BLaER1 treated with 17β-estradiol and CSF1 and Interleukin-3, amounts not matched to agents 10 nM and 100 nM (cell line): ENCODE measurements around the gene SLC19A1.
A peak's percentile ranks its signal among the peaks of the same experiment; 100 is the strongest.

ENCODE experiments used
- H3K27ac ChIP-seq, 11 experiments: shearing (Covaris generic); formaldehyde crosslinking; 2 replicates each; pipeline ENCODE4 v1.8.1; 2022
- H3K27me3 ChIP-seq, 11 experiments: shearing (Covaris generic); formaldehyde crosslinking; 2 replicates each; pipeline ENCODE4 v1.8.1; 2022
- H3K36me3 ChIP-seq, 11 experiments: shearing (Covaris generic); formaldehyde crosslinking; 2 replicates each; pipeline ENCODE4 v1.8.1; 2022
- H3K4me1 ChIP-seq, 10 experiments: shearing (Covaris generic); formaldehyde crosslinking; 2 replicates each; pipeline ENCODE4 v1.8.1; 2022
- H3K4me2 ChIP-seq, 11 experiments: shearing (Covaris generic); formaldehyde crosslinking; 2 replicates each; pipeline ENCODE4 v1.8.1; 2022
- H3K4me3 ChIP-seq, 10 experiments: shearing (Covaris generic); formaldehyde crosslinking; 2 replicates each; pipeline ENCODE4 v1.8.1; 2022
- H3K9ac ChIP-seq, 11 experiments: shearing (Covaris generic); formaldehyde crosslinking; 2 replicates each; pipeline ENCODE4 v1.8.1; 2022
- H3K9me3 ChIP-seq, 11 experiments: shearing (Covaris generic); formaldehyde crosslinking; replicated peaks in 1 of 11; 2 replicates each; pipeline ENCODE4 v1.8.1; 2022
- H4K20me1 ChIP-seq, 11 experiments: shearing (Covaris generic); formaldehyde crosslinking; 2 replicates each; pipeline ENCODE4 v1.8.1; 2022
- Cebpa-rat ChIP-seq, 11 experiments: shearing (Covaris generic); IDR thresholded peaks; 2 replicates each; pipeline ENCODE4 v1.8.1; 2022

Gene SLC19A1

DNA sequence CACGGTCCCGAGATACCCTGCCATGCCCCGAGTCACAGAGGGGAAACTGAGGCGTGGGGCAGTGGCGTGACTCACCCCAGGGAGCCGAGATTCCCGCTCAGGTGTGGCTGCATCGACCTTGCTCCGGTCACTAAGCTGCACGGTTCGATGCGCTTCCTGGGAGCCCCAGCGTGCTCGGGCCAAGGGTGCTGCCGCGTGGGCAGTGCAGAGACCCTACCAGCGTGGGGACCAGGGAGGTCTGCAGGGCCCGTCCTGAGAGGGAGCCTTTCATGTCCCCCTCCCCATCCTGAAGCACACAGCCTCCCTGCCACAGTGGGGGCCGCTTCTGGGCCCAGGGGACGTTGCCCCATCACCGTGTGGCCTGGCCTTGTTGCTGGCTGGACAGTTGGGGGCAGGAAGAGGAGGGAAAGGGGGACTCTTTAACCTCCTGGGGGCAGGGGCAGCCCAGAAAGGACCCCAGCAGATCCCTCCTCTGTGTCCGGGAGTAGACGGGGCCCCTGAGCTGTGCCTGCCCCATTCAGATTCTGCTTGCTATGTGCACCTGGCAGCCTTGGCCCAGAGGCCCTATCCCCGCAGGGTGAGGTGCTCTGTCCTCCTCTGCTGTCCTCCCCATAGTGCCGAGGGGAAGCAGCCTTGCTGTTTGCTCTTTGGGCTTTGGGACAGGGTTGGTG lies 84.9 kb downstream of the SLC19A1 start:
- no peak for TF ChIP-seq Cebpa-rat (IDR thresholded peaks at IDR 0.05)
- peaks cover 11 to 83% (median 60%) of the 10 kb centered on the region in 10 experiments; a peak in 18 of 20 replicates for H3K4me1 ChIP-seq
- no peak overlapping the region for H3K27ac ChIP-seq

DNA sequence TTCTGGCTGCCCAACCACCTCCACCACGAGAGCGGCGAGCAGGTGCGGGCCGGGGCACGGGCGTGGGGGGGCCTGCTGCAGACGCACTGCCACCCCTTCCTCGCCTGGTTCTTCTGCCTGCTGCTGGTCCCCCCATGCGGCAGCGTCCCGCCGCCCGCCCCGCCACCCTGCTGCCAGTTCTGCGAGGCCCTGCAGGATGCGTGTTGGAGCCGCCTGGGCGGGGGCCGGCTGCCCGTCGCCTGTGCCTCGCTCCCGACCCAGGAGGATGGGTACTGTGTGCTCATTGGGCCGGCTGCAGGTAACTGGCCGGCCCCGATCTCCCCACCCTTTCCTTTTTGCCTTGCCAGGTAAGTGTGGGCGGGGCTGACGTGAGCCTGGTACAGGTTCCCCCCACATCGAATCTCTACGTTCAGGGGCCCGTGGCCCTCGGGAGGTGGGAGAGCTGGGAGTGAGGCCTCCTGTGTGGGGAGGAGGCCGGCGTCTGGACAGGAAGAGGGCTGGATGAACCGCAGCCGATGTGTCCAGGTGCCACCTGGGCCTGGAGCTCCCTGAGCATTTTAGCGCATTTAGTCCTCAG lies 85.6 kb downstream of the SLC19A1 start:
- Histone ChIP-seq H3K9ac (no peak overlapping the region), H3K4me3 (no peak overlapping the region), H3K27ac (no peak overlapping the region), H3K36me3 (no peaks in the 10 kb centered on the region), H4K20me1 (peaks cover 0 to 11% (median 4%) of the 10 kb centered on the region in 11 experiments; a peak in 3 of 22 replicates), H3K4me1 (peaks cover 11 to 85% (median 62%) of the 10 kb centered on the region in 10 experiments; a peak in 18 of 20 replicates), H3K4me2 (peak overlapping the region in 6 of 11 experiments; percentile 7 to 65 (median 55); a peak in 6 of 22 replicates), H3K9me3 (peaks cover 0 to 14% (median 5%) of the 10 kb centered on the region in 11 experiments; a peak in 14 of 22 replicates), H3K27me3 (no peaks in the 10 kb centered on the region; a peak in 1 of 22 replicates)
- TF ChIP-seq Cebpa-rat (IDR thresholded peaks at IDR 0.05), result no peak

More for the DNA sequence above, 84.9 kb downstream of the SLC19A1 start:
- Histone ChIP-seq H3K9ac (no peak overlapping the region), H3K9me3 (peaks cover 0 to 18% (median 6%) of the 10 kb centered on the region in 11 experiments; a peak in 14 of 22 replicates), H3K36me3 (no peaks in the 10 kb centered on the region), H3K4me2 (peak overlapping the region in 6 of 11 experiments; percentile 22 to 56 (median 38); a peak in 10 of 22 replicates), H3K4me3 (no peak overlapping the region), H4K20me1 (peaks cover 0 to 11% (median 4%) of the 10 kb centered on the region in 11 experiments; a peak in 3 of 22 replicates), H3K27me3 (no peaks in the 10 kb centered on the region; a peak in 1 of 22 replicates)

DNA sequence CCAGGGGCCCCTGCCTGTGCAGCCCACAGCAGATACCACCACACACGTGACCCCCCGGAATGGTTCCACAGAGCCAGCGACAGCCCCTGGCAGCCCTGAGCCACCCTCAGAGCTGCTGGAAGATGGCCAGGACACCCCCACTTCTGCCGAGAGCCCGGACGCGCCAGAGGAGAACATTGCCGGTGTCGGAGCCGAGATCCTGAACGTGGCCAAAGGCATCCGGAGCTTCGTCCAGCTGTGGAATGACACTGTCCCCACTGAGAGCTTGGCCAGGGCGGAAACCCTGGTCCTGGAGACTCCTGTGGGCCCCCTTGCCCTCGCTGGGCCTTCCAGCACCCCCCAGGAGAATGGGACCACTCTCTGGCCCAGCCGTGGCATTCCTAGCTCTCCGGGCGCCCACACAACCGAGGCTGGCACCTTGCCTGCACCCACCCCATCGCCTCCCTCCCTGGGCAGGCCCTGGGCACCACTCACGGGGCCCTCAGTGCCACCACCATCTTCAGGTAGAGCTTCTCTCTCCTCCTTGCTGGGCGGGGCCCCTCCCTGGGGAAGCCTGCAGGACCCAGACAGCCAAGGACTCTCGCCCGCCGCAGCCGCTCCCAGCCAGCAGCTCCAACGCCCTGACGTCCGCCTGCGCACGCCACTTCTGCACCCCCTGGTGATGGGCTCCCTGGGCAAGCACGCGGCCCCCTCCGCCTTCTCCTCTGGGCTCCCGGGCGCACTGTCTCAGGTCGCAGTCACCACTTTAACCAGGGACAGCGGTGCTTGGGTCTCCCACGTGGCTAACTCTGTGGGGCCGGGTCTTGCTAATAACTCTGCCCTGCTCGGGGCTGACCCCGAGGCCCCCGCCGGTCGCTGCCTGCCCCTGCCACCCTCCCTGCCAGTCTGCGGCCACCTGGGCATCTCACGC lies 86.3 kb downstream of the SLC19A1 start:
- Histone ChIP-seq H3K4me3 (no peak overlapping the region), H3K27ac (no peak overlapping the region), H4K20me1 (peaks cover 0 to 11% (median 4%) of the 10 kb centered on the region in 11 experiments; a peak in 3 of 22 replicates), H3K9ac (no peak overlapping the region), H3K4me1 (peaks cover 7 to 85% (median 61%) of the 10 kb centered on the region in 10 experiments; a peak in 18 of 20 replicates), H3K36me3 (no peaks in the 10 kb centered on the region), H3K27me3 (no peaks in the 10 kb centered on the region; a peak in 1 of 22 replicates), H3K4me2 (peak overlapping the region in 10 of 11 experiments; percentile 11 to 65 (median 54); a peak in 19 of 22 replicates), H3K9me3 (peaks cover 0 to 8% (median 0%) of the 10 kb centered on the region in 11 experiments; a peak in 8 of 22 replicates)
- TF ChIP-seq Cebpa-rat (IDR thresholded peaks at IDR 0.05), result no peak

DNA sequence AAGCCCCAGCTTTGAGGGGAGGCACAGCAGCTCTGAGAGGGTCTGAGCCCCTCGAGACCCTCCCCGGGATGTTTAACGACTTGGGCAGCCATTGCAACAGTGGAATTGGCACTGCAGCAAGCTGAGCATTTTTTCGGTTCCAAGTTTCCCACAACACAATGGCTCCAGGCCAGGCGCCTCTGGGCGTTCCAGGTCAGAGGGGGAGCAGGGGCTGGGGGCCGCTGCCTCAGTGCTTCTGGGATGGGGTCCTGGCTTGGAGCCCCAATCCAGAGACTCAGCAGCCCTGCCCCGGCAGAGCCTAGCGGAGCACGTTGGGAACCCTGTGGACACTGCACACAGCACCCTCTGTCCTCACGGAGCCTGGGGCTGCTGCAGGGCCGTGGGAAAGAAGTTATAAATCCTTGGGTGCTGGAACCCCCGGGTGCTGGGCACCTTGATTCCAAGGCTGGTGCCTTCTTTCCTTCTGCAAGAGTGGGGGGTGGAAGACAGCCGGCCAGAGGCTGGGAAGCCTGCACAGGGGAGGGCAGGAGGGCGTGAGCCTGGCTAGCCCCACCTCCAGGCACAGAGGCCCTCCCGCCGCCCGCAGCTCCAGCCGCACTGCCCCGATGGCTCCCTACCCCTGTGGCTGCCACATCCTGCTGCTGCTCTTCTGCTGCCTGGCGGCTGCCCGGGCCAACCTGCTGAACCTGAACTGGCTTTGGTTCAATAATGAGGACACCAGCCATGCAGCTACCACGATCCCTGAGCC lies 87.1 kb downstream of the SLC19A1 start:
- H3K4me3 ChIP-seq, result no peak overlapping the region
- H3K4me2 ChIP-seq, result peak overlapping the region in 10 of 11 experiments; percentile 11 to 65 (median 54); a peak in 19 of 22 replicates
- H4K20me1 ChIP-seq, result peaks cover 0 to 11% (median 4%) of the 10 kb centered on the region in 11 experiments; a peak in 3 of 22 replicates
- H3K27me3 ChIP-seq, result no peaks in the 10 kb centered on the region; a peak in 1 of 22 replicates
- H3K9me3 ChIP-seq, result peaks cover 0 to 8% (median 0%) of the 10 kb centered on the region in 11 experiments; a peak in 3 of 22 replicates
- peaks cover 7 to 76% (median 55%) of the 10 kb centered on the region in 10 experiments; a peak in 18 of 20 replicates for H3K4me1 ChIP-seq
- no peak for TF ChIP-seq Cebpa-rat (IDR thresholded peaks at IDR 0.05)
- H3K36me3 ChIP-seq, result no peaks in the 10 kb centered on the region
- no peak overlapping the region for H3K9ac ChIP-seq
- H3K27ac ChIP-seq, result no peak overlapping the region

DNA sequence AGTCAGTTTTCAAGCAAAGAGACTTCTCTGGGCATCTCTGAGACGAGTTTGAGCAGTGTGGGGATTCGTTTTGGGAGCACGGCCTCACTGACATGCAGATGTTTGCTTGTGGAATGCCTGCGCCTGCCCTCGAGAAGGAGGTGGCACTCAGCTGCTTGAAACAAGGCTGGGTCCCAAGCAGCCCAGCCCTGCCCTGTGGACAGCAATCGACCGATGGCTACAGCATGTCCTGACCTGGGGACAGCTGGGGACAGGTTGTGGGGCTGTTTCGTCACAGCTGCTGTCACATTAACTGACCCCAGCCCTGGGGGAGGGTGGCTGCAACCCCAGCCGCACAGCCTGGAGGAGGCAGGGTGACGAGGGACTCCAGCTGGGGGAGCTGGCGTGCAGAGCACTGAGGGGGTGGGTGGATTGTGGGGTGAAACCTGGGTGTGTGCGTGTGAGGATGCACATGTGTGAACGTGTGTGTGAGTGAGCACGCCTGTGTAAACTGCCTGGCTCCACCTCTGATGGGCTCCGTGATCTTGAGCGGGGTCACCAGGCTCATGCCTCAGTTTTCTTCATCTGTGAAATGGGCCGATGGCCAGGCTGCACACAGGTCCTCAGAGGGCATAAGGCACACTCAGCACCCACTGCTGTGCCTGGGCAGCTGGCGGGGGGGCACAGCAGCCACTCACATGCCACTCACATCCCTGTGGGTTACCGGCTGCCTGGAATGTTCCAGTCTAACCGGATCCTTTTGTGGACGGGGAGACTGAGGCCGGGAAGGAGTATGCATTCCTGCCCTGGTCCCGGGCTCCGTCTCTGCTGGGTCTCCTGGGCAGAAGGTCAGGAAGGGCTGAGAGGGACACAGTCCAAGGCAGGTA lies 87.9 kb downstream of the SLC19A1 start:
- peaks cover 7 to 75% (median 50%) of the 10 kb centered on the region in 10 experiments; a peak in 18 of 20 replicates for H3K4me1 ChIP-seq
- H4K20me1 ChIP-seq, result peaks cover 0 to 11% (median 4%) of the 10 kb centered on the region in 11 experiments; a peak in 3 of 22 replicates

DNA sequence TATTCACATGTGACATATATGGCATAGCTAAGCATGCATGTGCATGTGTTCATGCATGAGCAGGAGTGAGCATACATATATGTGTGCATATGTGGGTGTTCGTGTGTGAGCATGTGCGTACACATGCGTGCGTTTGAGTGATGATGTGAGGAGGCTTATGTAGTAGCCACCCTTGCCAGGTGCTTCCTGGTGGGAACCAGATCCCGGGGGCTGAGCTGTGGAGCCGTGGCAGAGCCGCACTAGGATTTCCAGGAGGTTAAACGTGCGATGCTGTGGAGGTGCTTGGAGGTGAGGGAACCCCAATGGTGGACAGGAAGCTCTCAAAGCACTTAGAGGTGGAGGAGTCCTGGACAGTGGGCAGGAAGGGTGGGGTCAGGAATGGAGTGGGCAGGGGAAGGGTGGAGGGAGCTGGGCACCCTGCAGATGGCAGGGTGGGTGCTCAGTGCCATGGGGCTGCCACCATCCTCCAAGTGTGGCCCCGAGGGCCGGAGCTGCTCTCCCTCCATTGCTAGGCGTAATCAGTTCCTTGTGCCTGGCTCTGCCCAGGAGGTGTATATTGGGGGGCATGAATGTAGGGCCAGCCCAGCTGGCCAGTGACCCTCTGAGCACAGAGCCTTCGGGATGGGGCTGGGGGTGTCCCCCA lies 88.8 kb downstream of the SLC19A1 start:
- no peak for TF ChIP-seq Cebpa-rat (IDR thresholded peaks at IDR 0.05)
- H3K27ac ChIP-seq, result no peak overlapping the region

More for the DNA sequence above, 87.9 kb downstream of the SLC19A1 start:
- no peaks in the 10 kb centered on the region; a peak in 1 of 22 replicates for H3K27me3 ChIP-seq
- no peak overlapping the region for H3K4me3 ChIP-seq
- peaks cover 0 to 8% (median 0%) of the 10 kb centered on the region in 11 experiments; a peak in 3 of 22 replicates for H3K9me3 ChIP-seq
- no peak overlapping the region for H3K27ac ChIP-seq
- 0 out of 22 replicates have a peak overlapping the region, but pooled peaks of 1 of the 11 experiments have one; percentile 44 for H3K4me2 ChIP-seq
- TF ChIP-seq Cebpa-rat (IDR thresholded peaks at IDR 0.05), result no peak
- no peaks in the 10 kb centered on the region for H3K36me3 ChIP-seq
- H3K9ac ChIP-seq, result no peak overlapping the region

More for the DNA sequence above, 88.8 kb downstream of the SLC19A1 start:
- Histone ChIP-seq H3K36me3 (no peaks in the 10 kb centered on the region), H3K9ac (no peak overlapping the region), H3K4me1 (peaks cover 7 to 66% (median 42%) of the 10 kb centered on the region in 10 experiments; a peak in 18 of 20 replicates), H3K4me3 (no peak overlapping the region), H3K27me3 (no peaks in the 10 kb centered on the region; a peak in 1 of 22 replicates), H3K4me2 (no peak overlapping the region; a peak in 1 of 22 replicates), H3K9me3 (peaks cover 0 to 8% (median 0%) of the 10 kb centered on the region in 11 experiments; a peak in 3 of 22 replicates), H4K20me1 (peaks cover 0 to 8% (median 0%) of the 10 kb centered on the region in 11 experiments; a peak in 3 of 22 replicates)
